ENCODE data around the gene WSCD1. TPM values are rescaled to one million over a fixed set of nuclear protein-coding genes. Genes with fewer than 3 reads are reported as not detected.

The WSCD1 gene
- total RNA-seq, 4 donors from 2014 or later = 2.1 to 9.5 (median 7.0) TPM

- no peak for DNase-seq
- WGBS, 2 donors = 93 to 96% methylated on average over 9 to 18 of the region's 35 CpGs
- Histone ChIP-seq H3K9me3 (no peaks in the 10 kb centered on the region), H3K36me3 (no peaks in the 10 kb centered on the region), H3K27ac (no peak overlapping the region), H3K4me3 (replicated peaks in 1 of 3) (no peak overlapping the region), H3K4me1 (no peaks in the 10 kb centered on the region), H3K27me3 (no peaks in the 10 kb centered on the region)
- intact Hi-C loops (cut with DNase I) = no loop called here
- TF ChIP-seq POLR2A (IDR thresholded peaks at IDR 0.05) = no peak
- TF ChIP-seq CTCF (IDR thresholded peaks at IDR 0.05) = no peak
Observed at GRCh38 chr17:6080711-6081430, 10.7 kb downstream of the WSCD1 start.

GRCh38 chr17:6082335-6082734 is 12.2 kb downstream of the WSCD1 start:
- 80 to 88% methylated on average over 8 of the region's 8 CpGs for WGBS, 2 donors
- no peaks in the 10 kb centered on the region for H3K4me1 ChIP-seq
- intact Hi-C loops (cut with DNase I) = no loop called here
- H3K27me3 ChIP-seq = no peaks in the 10 kb centered on the region
- no peaks in the 10 kb centered on the region for H3K36me3 ChIP-seq
- no peak overlapping the region for H3K4me3 ChIP-seq (replicated peaks in 1 of 3)
- H3K9me3 ChIP-seq = no peaks in the 10 kb centered on the region
- TF ChIP-seq CTCF (IDR thresholded peaks at IDR 0.05) (no peak), POLR2A (IDR thresholded peaks at IDR 0.05) (no peak)
- H3K27ac ChIP-seq = no peak overlapping the region
- DNase-seq = no peak

GRCh38 chr17:6084311-6085161 is 14.4 kb downstream of the WSCD1 start:
- intact Hi-C loops (cut with DNase I) = no loop called here

GRCh38 chr17:6085812-6086211 is 15.6 kb downstream of the WSCD1 start:
- intact Hi-C loops (cut with DNase I) = no loop called here
- H3K27me3 ChIP-seq = no peaks in the 10 kb centered on the region
- no peaks in the 10 kb centered on the region for H3K36me3 ChIP-seq
- WGBS, 2 donors = 46 to 47% methylated on average over 8 to 9 of the region's 9 CpGs
- H3K4me1 ChIP-seq = no peaks in the 10 kb centered on the region
- no peak overlapping the region for H3K4me3 ChIP-seq (replicated peaks in 1 of 3)
- no peak overlapping the region for H3K27ac ChIP-seq
- DNase-seq = peak; percentile 34 to 43
- H3K9me3 ChIP-seq = no peaks in the 10 kb centered on the region
- no peak for TF ChIP-seq CTCF (IDR thresholded peaks at IDR 0.05)
- TF ChIP-seq POLR2A (IDR thresholded peaks at IDR 0.05) = no peak

More at GRCh38 chr17:6084311-6085161, 14.4 kb downstream of the WSCD1 start:
- H3K27ac ChIP-seq = no peak overlapping the region
- WGBS, 2 donors = 75 to 83% methylated on average over 25 of the region's 25 CpGs
- H3K4me3 ChIP-seq (replicated peaks in 1 of 3) = no peak overlapping the region
- H3K4me1 ChIP-seq = no peaks in the 10 kb centered on the region
- H3K9me3 ChIP-seq = no peaks in the 10 kb centered on the region
- no peaks in the 10 kb centered on the region for H3K36me3 ChIP-seq
- no peak for DNase-seq
- H3K27me3 ChIP-seq = no peaks in the 10 kb centered on the region
- TF ChIP-seq POLR2A (IDR thresholded peaks at IDR 0.05) (no peak), CTCF (IDR thresholded peaks at IDR 0.05) (no peak)
